Stimulated activated CD8-positive, alpha-beta memory T cell treated with anti-CD3 and anti-CD28 coated beads, Interleukin-15, amount 100 ng/mL, for 48 hours (primary cell): ENCODE results near the gene SYT17.
"Not testable (repeated sequence)": the region's sequence is repeated elsewhere in the genome, so short reads cannot be mapped to it uniquely, and the experiment has no call there.

ENCODE experiments used
- DNase-seq, 2 donors: peaks; one replicate each; pipeline ENCODE4 v3.0.0-alpha.2; 2020; ENCODE audit warnings: low read depth in 2 of 2

Gene SYT17

DNA sequence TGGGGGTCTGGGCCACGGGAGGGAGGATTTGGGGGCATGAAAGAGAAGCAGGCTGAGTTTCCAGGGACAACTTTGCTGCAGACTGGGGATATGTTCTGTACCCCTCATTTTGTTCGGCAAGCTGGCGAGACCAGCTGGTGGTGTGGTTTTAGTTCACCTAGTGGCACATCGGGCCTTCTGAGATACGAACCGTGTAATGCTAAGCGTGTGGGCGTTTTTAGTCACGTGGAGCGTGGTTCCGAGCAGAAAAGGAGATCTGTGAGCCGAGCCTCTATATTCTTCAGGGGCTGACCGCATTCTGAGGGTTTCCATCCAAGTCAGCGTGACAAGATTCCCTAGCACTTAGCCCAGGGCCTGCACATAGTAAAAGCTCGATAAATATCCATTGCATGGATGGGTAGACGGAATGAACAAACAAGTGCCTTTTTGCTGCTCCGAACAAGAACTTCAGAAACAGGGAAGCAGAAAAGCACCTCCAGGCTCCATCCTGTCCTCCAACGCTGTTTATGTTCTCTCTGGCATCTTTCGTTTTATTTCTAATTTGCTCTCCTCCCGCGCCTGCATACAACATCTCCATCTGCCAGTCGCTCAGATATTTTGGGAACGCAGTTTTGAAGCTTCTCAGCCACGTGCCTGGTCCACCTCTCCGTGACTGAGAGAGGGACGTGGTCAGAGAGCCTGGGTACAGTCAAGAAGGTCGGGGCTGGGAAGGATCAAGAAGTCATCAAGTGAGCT, 5.8 kb downstream of the SYT17 start:
- DNase-seq, result no peak

DNA sequence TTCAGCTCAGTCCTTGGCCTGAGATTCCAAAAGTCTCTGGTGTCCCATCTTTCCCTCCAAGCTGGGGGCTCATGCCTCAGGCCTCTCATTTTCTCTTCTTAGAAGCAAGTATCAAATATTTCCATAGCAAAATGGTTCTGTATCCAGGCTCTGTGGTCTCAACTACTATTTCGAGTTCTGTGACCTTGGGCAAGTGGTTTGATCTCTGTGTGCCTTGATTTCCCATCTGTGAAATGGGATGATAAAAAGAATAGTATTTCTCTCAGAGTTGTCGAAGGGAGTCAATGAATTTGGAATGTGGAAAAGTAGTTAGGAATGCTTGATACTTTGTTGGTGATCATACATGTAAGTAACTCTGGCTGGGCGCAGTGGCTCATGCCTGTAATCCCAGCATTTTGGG, 6.4 kb downstream of the SYT17 start:
- DNase-seq, result no peak

DNA sequence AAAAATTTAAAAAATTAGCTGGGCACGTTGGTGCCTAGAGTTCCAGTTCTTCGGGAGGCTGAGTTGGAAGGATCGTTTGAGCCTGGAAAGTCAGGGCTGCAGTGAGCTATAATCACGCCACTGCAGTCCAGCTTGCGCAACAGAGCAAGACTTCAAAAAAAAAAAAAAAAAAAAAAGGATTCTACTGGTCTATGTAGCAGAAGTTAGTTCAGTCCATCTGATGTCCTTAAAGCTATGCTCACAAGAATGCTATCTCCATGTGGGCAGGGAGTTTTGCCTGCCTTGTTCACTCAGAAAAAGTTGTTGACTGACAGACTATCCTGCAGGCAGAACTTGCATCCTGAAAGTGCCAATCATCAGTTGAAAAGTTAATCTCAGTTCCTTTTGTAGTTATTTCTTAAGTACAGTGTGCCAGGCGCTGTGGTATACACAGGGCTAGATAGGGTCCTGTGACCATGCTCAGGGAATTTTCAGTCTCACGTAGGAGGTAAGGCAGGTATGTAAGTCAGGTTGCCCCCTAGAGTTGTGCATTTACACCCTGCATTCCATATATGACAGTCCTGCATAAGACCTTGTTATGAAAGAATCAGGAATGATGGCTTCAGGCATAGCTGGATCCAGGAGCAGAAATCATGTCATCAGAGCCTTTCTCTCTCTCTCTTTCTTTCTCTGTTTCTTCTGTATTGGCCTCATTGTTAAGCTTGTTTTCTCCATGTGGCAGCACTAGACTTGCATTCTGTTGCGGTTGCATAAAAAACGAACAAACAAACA, 7.6 kb downstream of the SYT17 start:
- no peak for DNase-seq

DNA sequence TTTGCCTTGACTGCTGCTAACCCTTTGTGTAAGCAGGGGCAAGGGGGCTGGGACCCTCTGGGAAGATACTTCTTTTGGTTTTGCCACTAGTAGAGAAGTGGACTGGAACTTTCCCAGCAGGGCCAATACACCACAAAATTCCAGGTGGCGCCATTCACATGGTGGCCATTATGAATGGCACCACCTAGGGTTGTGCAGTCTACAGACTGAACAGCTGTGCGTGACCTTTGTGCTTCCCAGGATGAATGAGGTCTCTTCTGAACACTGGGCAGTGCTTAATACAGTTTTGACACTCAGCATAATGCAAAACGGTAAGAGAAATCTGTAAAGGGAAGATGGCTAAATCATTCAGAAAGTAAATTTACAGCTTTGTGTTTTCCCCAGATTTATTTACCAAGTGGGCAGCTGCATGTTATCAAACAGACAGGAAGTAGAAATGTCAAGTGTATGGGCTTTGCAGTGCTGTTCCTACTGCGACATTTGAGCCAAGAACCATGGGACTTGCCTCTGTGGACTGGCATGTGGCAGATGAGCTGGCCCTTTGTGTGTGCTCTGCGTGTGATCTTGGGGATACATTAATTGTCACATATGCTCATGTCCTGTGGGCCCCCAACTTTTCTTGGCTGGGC, 9.2 kb downstream of the SYT17 start:
- no peak for DNase-seq

DNA sequence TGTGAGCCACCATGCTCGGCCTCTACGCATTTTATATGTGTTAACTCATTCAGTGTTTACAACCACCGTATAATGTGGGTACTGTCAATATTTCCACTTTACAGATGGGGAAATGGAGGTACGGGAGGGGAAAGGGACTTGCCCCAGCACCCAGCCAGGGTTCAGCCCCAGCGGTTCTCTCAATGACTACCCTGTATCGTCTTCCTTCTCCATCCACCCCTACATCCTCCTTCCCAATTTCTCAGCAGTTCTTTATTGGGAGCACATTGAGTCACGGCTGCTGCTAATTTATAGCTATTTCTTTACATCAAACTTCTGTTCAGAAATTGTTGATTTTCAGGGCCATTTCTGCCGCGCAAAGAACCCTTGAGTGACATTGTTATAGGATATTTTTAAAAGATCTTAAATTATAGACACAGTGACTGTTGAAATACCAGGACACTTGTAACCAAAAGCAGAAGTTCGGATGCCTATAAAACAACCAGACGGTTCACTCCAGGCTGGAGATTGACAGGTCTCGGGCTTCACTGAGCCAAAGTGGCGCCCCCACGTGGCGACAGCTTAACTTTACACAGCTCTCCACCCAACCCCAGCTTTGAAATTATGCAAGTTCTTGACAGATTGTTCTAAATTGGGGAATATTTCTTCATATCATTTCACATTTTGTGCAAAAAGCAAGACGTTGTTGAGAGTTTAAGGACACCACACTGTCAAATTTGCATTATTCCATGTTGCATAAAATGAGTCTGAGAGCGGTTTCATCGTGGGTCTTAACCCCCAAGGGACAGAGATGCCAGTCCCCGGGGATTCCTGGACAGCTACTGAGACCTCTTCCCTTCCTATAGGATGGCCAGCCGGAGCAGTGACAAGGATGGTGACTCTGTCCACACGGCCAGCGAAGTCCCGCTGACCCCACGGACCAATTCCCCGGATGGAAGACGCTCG, 11.8 kb downstream of the SYT17 start:
- DNase-seq, result peak; percentile 4 to 8

DNA sequence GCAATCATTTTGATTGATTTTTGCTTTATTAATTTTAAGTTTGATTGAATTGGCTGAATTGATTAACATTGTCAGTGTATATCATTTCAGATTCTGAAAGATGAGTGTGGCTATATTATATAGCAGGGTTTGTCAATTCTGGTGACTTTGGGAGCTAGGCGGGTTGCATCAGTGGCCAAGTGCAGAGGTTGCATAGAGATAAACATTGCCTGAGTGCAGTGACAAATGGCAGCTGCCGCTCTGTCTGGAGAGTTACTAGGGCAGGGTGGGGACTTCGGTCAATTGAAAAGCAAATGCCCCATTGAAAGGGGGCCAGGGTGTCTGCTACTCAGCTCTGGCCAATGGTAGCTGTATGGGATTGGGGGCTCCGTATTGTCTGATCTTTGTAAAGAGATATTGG, 12.7 kb downstream of the SYT17 start:
- DNase-seq, result no peak

DNA sequence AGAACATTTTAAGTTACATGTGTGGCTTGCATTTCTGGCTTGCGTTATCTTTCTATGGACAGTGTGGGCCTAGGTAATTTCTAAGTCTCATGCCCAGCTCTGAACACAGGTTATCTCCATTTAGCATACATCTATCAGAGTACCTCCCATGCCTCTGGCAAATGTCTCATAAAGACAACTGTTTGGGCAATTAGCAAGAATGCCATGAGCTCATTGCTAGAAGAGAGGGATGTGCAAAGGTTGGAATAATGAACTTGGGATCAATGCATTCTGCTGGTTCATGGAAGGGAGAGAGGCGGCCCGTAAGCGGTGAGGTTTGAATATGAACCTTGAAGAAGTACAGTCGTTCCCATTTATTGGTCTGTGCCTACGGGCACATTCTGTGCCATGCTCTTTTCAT, 14.4 kb downstream of the SYT17 start:
- no peak for DNase-seq

DNA sequence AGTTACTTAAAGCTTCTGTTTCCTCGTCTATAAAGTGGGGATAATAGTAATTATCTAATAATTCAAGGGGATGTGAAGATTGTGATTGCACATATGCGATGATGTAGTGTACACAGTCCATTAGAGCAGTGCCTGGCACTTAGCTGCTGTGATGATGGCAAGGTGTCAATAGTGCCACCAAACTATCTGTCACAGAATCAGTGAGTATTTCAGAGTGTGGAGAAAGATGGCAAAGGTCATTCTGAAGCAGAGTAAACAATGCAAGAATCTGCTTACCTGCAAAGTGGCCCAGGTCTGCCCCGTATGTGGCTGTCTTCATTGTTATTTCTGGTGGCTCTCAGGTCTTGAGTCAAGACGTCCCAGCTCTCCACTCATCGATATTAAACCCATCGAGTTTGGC, 15.1 kb downstream of the SYT17 start:
- DNase-seq, result no peak

DNA sequence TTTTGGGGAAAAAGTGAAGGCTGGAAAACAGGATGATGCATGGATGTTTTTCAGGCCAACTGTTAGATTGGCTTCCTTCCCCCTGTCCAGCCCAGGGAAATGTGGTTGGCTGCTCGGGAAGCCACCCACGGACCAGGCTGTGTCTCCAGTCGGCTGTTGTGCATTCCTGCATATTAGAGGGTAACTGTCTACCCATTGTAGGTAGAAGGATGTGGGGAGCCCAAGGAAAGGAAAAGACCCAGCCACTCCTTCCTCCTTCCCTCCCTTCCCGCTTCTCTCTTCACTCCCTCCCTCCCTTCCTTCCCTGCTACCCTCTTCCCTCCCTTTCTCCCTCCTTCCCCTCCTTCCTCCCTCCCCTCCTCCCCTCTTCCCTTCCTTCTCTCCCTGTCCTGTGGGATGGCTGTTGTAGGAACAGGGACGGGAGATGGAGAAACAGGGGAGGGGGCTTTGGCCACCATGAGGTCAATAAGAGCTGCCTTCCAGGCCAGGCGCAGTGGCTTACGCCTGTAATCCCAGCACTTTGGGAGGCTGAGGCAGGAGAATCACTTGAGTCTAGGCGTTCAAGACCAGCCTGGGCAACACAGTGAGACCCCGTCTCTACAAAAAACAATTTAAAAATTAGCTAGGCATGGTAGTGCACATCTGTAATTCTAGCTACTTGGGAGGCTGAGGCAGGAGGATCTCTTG, 16.9 kb downstream of the SYT17 start:
- DNase-seq, result no peak

DNA sequence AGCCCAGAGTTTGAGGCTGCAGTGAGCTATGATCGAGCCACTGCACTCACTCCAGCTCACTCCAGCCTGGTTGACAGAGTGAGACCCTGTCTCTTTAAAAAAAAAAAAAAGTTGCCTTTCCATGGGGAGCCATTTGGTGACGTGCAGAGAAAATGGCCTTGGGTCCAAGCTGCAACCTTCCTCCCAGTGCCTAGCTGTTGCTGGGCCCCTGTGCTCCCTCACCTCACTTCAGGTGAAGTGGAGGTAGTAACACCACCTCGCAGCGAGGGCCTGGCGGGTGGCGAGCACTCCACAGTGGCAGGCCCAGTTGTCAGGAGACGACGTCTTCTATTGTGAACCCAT, 17.4 kb downstream of the SYT17 start:
- no peak for DNase-seq

DNA sequence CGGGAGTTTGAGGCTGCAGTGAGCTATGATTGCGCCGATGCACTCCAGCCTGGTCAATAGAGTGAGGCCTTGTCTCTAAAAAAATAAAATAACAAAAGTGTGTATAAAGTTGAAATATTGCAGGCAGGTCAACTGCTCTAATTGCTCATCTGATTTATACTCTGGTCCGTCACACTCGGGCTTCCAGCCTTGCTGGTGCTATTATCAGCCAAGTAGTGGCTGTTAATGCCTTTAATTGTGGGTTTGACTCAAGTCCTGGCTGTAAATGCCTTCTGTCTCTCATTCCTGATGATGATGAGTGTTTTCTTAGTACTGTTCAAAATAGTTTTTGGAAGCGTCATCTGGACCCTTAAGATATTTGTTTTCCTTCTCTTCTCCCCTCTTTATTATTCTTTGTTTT, 18.4 kb downstream of the SYT17 start:
- DNase-seq, result no peak

DNA sequence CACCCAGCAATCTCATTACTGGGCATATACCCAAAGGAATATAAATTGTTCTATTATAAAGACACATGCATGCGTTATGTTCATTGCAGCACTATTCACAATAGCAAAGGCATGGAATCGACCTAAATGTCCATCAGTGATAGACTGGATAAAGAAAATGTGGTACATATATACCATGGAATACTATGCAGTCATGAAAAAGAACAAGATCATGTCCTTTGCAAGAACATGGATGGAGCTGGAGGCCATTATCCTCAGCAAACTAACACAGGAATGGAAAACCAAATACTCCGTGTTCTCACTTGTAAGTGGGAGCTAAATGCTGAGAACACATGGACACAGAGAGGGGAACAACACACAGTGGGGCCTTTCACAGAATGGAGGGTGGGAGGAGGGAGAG, 19.9 kb downstream of the SYT17 start:
- not testable (repeated sequence) for DNase-seq

DNA sequence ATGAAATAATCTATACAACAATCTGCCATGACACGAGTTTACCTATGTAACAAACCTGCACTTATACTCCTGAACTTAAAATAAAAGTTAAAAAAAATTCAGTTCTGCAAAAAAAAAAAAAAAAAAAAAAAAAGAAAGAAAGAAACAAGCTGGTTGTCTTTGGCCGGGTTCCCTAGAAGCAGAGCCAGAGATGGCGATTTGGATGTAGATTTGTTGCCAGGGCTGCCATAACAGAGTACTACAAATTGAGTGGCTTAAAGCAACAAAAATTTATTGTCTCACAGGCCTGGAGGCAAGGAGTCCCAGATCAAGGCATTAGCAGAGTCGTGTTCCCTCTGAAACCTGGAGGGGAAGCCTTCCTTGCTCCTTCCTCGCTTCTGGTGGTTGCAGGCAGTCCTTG, 20.4 kb downstream of the SYT17 start:
- no peak for DNase-seq

DNA sequence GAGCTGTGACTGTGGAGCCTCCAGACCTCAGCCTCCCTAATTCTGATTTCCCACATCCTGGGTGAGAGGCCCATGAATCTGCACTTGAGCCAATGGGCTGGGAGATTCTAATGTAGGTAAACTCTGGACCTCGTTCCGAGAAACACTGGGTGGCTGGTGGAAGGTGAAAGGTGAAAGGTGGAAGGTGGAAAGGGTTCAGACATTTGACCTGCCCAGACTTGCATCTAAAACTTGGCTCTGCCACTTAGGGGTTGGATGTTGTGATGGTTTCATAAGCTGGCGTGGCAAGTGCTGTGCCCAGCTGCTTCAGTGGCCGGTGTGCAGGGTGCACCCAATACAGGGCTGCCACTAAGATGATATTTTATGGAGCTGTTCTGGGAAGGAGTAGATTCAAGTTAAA, 24.8 kb downstream of the SYT17 start:
- DNase-seq, result no peak

DNA sequence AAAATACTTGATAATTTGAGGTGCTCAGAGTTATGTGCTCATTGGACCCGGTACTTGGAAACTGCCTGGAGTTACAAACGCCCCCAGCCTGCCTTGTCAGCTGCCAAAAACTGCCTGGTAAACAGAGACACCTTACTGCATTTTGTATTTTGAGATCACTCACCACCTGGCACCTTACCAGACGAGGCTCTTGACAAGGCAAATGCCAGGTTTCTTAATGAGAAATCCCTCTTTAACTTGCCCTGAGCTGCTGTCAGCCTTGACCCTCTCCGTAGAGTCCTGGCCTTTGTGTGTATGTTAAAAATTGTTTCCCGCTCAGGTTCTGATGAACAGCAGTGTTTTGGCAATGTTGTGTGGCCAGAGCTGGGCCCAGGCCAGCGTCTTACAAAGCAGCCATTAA, 28.8 kb downstream of the SYT17 start:
- DNase-seq, result no peak

DNA sequence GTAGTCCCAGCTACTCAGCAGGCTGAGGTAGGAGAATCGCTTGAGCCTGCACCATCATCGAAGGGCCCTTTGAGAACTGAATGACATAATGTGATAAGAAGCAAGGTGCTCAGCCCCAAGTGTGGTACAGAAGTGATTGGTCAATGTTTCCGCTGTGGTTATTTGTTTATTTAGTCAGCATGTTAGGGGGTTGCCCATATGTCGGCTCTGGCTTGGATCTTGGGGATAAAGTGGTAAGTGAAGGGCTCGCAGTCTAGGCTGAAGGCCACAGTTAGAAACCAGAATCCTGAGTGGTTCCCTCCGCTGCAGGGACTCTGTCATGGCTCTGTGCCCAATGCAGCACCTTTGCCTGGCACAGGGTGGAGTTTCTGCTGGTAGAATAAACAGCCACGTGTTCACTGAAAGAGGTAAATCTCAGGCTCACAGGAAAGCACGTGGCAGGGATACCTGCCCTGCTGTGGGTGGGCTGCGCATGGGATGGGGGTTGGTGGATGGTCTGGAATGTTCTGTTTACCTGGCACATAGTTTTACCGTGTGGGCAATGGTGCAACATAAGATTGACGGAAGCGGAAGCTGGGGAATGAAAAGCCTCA, 35.4 kb downstream of the SYT17 start:
- DNase-seq, result no peak

DNA sequence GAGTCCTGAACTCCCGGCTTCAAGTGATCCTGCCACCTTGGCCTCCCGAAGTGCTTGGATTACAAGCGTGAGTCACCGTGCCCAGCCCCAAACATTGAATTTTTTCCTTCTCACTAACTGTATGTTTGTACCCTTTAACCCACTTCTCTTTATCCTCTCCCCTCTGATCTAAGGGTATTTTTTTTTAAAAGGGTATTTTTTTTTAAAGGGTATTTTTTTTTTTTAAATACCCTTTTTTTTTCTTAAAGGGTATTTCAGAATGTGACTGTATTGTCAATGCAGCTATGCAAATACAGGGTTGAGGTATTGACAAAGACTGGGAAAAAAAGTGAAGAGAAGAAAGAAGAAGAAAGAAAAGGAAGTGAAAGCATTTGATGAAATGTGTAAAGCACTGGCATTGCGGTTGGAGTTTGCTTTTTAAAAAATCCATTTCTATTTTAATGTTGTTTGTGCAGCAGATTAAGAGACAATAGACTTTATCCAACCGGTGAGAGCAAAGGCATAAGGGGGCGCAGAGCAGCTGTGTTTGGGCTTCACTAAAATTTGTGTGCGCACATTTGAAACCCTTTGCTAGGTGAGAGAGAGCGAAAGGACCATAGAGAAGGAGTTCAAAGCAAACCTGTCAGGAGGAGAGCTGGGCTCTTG, 42.4 kb downstream of the SYT17 start:
- DNase-seq, result no peak

DNA sequence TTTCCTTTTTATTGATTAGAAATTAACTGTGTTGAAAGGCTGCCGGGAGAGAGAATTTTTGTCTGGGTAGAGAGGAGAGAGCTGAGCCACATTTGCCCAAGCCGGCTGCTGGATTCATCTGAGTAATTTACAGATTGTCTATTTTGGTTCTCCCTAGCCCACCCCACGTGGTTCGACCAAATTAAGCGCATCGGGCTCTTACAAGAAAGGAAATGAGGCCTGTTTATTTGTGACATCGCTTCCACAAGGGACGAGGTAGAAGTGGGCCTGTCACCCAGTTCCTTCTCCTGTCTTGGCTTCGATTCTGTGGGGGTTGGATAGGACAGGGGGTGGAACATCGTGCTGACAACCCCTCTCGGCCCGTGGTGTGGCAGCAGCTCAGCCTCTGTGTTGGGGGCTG, 42.9 kb downstream of the SYT17 start:
- no peak for DNase-seq

DNA sequence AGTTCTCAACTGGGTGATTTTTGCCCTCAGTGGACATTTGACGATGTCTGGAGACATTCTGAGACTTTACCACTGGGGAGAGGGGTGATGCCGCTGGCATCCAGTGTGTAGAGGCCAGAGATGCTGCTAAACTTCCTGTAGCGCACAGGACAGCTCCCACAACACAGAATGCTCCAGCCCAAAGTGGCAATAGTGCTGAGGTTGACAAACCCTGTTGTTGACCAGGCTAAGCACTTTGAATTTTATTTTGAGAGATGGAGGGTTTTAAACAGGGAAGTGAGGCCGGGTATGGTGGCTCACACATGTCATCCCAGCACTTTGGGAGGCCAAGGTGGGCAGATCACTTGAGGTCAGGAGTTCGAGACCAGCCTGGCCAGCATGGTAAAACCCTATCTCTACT, 44.0 kb downstream of the SYT17 start:
- DNase-seq, result no peak

DNA sequence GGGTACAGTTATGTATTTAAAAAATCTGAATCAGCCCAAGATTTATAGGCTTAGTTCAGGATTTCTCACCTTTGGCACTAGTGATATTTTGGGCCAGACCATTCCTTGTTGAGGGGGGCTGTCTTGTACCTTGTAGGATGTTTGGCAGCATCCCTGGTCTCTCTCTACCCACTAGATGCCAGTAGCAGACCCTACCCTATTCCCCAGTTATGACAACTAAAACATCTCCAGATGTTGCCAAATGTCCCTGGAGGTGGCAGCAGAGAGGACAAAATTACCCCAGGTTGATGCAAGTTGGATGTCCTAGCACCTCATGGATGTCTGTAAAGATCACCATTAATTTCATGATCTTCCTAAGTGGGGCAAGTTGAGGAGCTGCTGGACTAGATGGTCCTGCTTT, 45.8 kb downstream of the SYT17 start:
- DNase-seq, result no peak

DNA sequence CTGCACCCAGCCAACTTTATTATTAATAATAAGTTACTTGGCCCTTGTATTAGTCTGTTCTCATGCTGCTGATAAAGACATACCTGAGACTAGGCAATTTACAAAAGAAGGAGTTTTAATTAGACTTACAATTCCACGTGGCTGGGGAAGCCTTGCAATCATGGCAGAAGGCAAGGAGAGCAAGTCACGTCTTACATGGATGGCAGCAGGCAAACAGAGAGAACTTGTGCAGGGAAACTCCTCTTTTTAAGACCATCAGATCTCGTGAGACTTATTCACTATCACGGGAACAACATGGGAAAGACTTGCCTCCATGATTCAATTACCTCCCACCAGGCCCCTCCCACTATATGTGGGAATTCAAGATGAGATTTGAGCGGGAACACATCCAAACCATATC, 47.7 kb downstream of the SYT17 start:
- no peak for DNase-seq
